Panc1 (cell line): Measurements from ENCODE around the gene C19orf33. TPM values are rescaled to one million over a fixed set of nuclear protein-coding genes. Genes with fewer than 3 reads are reported as not detected.

Source experiments
- ATAC-seq: fragments of 200-7000 bp; cut with Tn5 transposase; 2 replicates; pipeline ENCODE4 v1.9.1; 2020; ENCODE audit warnings: mild to moderate bottlenecking, moderate library complexity
- BruUV-seq: library from RNA; stranded (reverse); fragments of 400-500 nt; replicated peaks from 2 replicates; lab custom pipeline; 2021; lab: Mats Ljungman, UMichigan
- CTCF ChIA-PET: fragments of 300-600 bp; sonication (Branson Sonifier 250); formaldehyde crosslinking; loops from one replicate; lab custom pipeline; 2022; ENCODE audit warnings: antibody characterized with exemption; lab: Charles Lee
- POLR2A ChIA-PET: fragments of 300-600 bp; sonication (Branson Sonifier 250); formaldehyde crosslinking; loops from one replicate; lab custom pipeline; 2022; ENCODE audit warnings: antibody characterized with exemption; lab: Charles Lee
- DNase-seq: peaks from one replicate; pipeline ENCODE4 v3.0.0-alpha.2; 2010; ENCODE audit warnings: low read depth, low spot score
- H3K27ac ChIP-seq: 2 replicates; pipeline ENCODE4 v1.5.1; 2011; ENCODE audit warnings: mild to moderate bottlenecking, low read length, inconsistent platforms
- H3K27me3 ChIP-seq: fragments of 200-500 bp; sonication (Bioruptor generic); 2 replicates; pipeline ENCODE4 v1.6.0; 2014; ENCODE audit warnings: low read length, inconsistent platforms; ENCODE audit not compliant: control insufficient read depth, insufficient read depth
- H3K36me3 ChIP-seq: fragments of 200-500 bp; sonication (Bioruptor generic); 2 replicates; pipeline ENCODE4 v1.5.1; 2014; ENCODE audit warnings: inconsistent platforms, mild to moderate bottlenecking, low read length, moderate library complexity; ENCODE audit not compliant: control insufficient read depth, insufficient read depth
- H3K4me1 ChIP-seq: 2 replicates; pipeline ENCODE4 v1.5.1; 2011; ENCODE audit warnings: inconsistent platforms, mild to moderate bottlenecking, low read length, moderate library complexity; ENCODE audit not compliant: control insufficient read depth, insufficient read depth
- H3K4me3 ChIP-seq, 2 experiments: 2 replicates each; pipeline ENCODE4 v1.5.1; 2011 to 2012; ENCODE audit warnings: low read depth in 2 of 2, low read length in 2 of 2, mild to moderate bottlenecking in 2 of 2, inconsistent platforms in 1 of 2, moderate library complexity in 1 of 2
- H3K9me3 ChIP-seq: fragments of 200-500 bp; sonication (Bioruptor generic); 2 replicates; pipeline ENCODE4 v1.5.1; 2014; ENCODE audit warnings: low read depth, mild to moderate bottlenecking, inconsistent platforms, low read length, moderate library complexity; ENCODE audit not compliant: control insufficient read depth, insufficient read depth
- CTCF ChIP-seq: fragments of 450-650 bp; IDR thresholded peaks from 2 replicates; pipeline ENCODE4 v1.5.1; 2017; ENCODE audit warnings: mild to moderate bottlenecking
- POLR2AphosphoS5 ChIP-seq: IDR thresholded peaks from 2 replicates; pipeline ENCODE4 v1.6.1; 2012; ENCODE audit warnings: mild to moderate bottlenecking, low read depth, low read length, moderate library complexity
- REST ChIP-seq, 2 experiments: IDR thresholded peaks; 2 replicates each; pipeline ENCODE4 v1.6.1; 2011 to 2012; ENCODE audit warnings: low read depth in 2 of 2, control low read depth in 1 of 2, low read length in 1 of 2, mild to moderate bottlenecking in 1 of 2, moderate library complexity in 1 of 2; ENCODE audit not compliant: insufficient read depth in 1 of 2
- SIN3A ChIP-seq: IDR thresholded peaks from 2 replicates; pipeline ENCODE4 v1.6.1; 2012; ENCODE audit warnings: low read depth, mild to moderate bottlenecking, low read length, moderate library complexity, borderline replicate concordance; ENCODE audit not compliant: insufficient read depth
- TCF7L2 ChIP-seq: IDR thresholded peaks from 2 replicates; pipeline ENCODE4 v1.6.1; 2011; ENCODE audit warnings: mild to moderate bottlenecking, low read depth, low read length, inconsistent platforms
- in situ Hi-C: cut with HindIII; loops from 2 replicates; pipeline ENCODE4 v1.10.0; 2016; ENCODE audit warnings: low sequenced_read_pairs, low pct_unique_long_range_greater_than_20kb
- intact Hi-C: fragments of 100-400 bp; cut with micrococcal nuclease; formaldehyde crosslinking; loops from one replicate; pipeline ENCODE4 v1.10.0; 2022; ENCODE audit not compliant: unreplicated experiment
- total RNA-seq: library from RNA; stranded (reverse); gene quantifications from one replicate; pipeline ENCODE4 v1.2.1, GENCODE V29; 2021; ENCODE audit not compliant: unreplicated experiment

C19orf33 gene
- total RNA-seq, 1 experiment from 2014 or later: 201 TPM

- intact Hi-C loops (no loop called here), in situ Hi-C loops (no loop called here)
- DNase-seq: no peak
- Histone ChIP-seq H3K27me3 (no peaks in the 10 kb centered on the region), H3K4me1 (peaks cover 16% of the 10 kb centered on the region), H3K36me3 (no peaks in the 10 kb centered on the region), H3K9me3 (no peaks in the 10 kb centered on the region), H3K4me3 (peak overlapping the region; percentile 58 to 86; a peak in 3 of 4 replicates), H3K27ac (peak overlapping the region; percentile 60)
- no peak for TF ChIP-seq SIN3A
- no peak for TF ChIP-seq POLR2AphosphoS5
- TF ChIP-seq CTCF: no peak
- TF ChIP-seq REST (IDR thresholded peaks at IDR 0.05; ENCODE audit: insufficient read depth in 1 of 2, low read depth in 2 of 2, low read length in 1 of 2): no peak
- TF ChIP-seq TCF7L2: no peak
- CTCF ChIA-PET: interaction anchor here (0.7 kb wide), 1 partner anchor 11 kb away, joined by 4 read pairs; no protein-coding TSS in a partner anchor
- no peak for ATAC-seq
- POLR2A ChIA-PET: interaction anchor here (0.7 kb wide), 1 partner anchor 1738 kb away, joined by 4 read pairs; no protein-coding TSS in a partner anchor
- BruUV-seq: no TSS peak
Measured at GRCh38 chr19:38320969-38321339, 16.9 kb downstream of the C19orf33 start.

GRCh38 chr19:38321646-38322196 is 17.7 kb downstream of the C19orf33 start:
- Histone ChIP-seq H3K27ac (peak overlapping the region; percentile 60), H3K9me3 (no peaks in the 10 kb centered on the region), H3K27me3 (no peaks in the 10 kb centered on the region), H3K4me3 (peak overlapping the region in 1 of 2 experiments; percentile 86; a peak in 2 of 4 replicates), H3K36me3 (no peaks in the 10 kb centered on the region), H3K4me1 (peaks cover 16% of the 10 kb centered on the region)
- intact Hi-C loops (no loop called here), in situ Hi-C loops (no loop called here)
- DNase-seq (no peak), ATAC-seq (no peak)
- no peak for TF ChIP-seq REST (IDR thresholded peaks at IDR 0.05; ENCODE audit: insufficient read depth in 1 of 2, low read depth in 2 of 2, low read length in 1 of 2)
- ChIA-PET CTCF (no interaction called here), POLR2A (interaction anchor here (0.8 kb wide), 1 partner anchor 16 kb away, joined by 3 read pairs; no protein-coding TSS in a partner anchor)
- no TSS peak for BruUV-seq
